ENCODE measurements around the gene PEX3. TPM values are rescaled to one million over a fixed set of nuclear protein-coding genes. Genes with fewer than 3 reads are reported as not detected.

PEX3 gene
- total RNA-seq, 1 experiment from 2014 or later = 17.9 TPM

DNA sequence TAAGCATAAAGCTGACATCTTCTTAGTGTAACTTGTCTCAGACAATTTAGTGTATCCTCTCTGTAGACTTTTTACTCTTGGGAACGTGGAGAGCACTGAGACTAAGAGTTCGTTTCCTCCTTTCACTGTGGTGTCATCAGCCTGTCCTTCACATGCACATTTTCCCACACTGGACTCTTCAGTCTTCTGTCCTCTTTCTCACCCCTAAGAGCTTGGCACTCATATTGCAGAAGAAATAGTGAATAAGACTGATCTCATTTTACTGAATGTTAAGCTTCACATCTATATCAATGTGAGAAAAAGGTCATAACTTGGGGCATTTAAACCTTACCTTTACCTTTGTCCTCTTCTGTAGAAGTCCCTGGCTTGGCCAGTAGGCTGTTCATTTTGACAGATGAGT, 35.4 kb downstream of the PEX3 start:
- no peak overlapping the region for H3K4me3 Mint-ChIP-seq
- no peak overlapping the region for H4K91ac ChIP-seq (ENCODE audit: insufficient read length, low read depth, low read length)
- H3K9me3 Mint-ChIP-seq = no peaks in the 10 kb centered on the region
- WGBS (ENCODE audit: extremely low coverage, insufficient read length, low lambda C conversion rate) = no CpG with 5 or more reads among the region's 2 CpGs
- H4K20me1 ChIP-seq (ENCODE audit: control insufficient read depth, insufficient read depth, insufficient read length) = no peaks in the 10 kb centered on the region
- H2BK20ac ChIP-seq (ENCODE audit: low read depth, low read length, poor library complexity, severe bottlenecking) = no peak overlapping the region
- H3K79me2 ChIP-seq (ENCODE audit: insufficient read depth, low read length) = no peaks in the 10 kb centered on the region
- H3K27me3 Mint-ChIP-seq (ENCODE audit: low read depth) = no peaks in the 10 kb centered on the region
- no peaks in the 10 kb centered on the region for H3K4me1 Mint-ChIP-seq
- TF ChIP-seq CTCF (conservative IDR thresholded peaks at IDR 0.05) = no peak; the same call in 2 of the 3 replicates
- no peaks in the 10 kb centered on the region for H3K4me1 ChIP-seq (ENCODE audit: insufficient read depth, low read length)
- no peak overlapping the region for H3K27ac ChIP-seq (ENCODE audit: insufficient read length, low read depth, low read length)
- H2BK5ac ChIP-seq (ENCODE audit: insufficient read length, low read length) = no peak overlapping the region
- no peaks in the 10 kb centered on the region for H3K9me3 ChIP-seq (ENCODE audit: control insufficient read depth, low read depth, low read length)
- DNase-seq = no peak
- no peak overlapping the region for H3K14ac ChIP-seq (ENCODE audit: insufficient read depth, low read length)
- H3K23ac ChIP-seq (ENCODE audit: insufficient read length, low read depth, low read length) = no peak overlapping the region
- H4K5ac ChIP-seq (ENCODE audit: insufficient read length, low read depth, low read length) = no peak overlapping the region
- H3K79me1 ChIP-seq (ENCODE audit: insufficient read depth, low read depth, low read length, poor library complexity, severe bottlenecking) = no peaks in the 10 kb centered on the region
- no peaks in the 10 kb centered on the region for H3K36me3 Mint-ChIP-seq (ENCODE audit: insufficient read depth in 1 of 3, low read depth in 3 of 3)
- no peak overlapping the region for H4K8ac ChIP-seq (replicated peaks; ENCODE audit: insufficient read length, low read depth, low read length)
- H3K27me3 ChIP-seq (ENCODE audit: insufficient read depth, low read length) = no peaks in the 10 kb centered on the region
- no peak overlapping the region for H3K9ac ChIP-seq (ENCODE audit: extremely low read depth, insufficient read length, low read length)
- no peak overlapping the region for H3K56ac ChIP-seq (ENCODE audit: insufficient read length, low read depth, low read length)
- H3K18ac ChIP-seq (ENCODE audit: insufficient read length, low read depth, low read length) = no peak overlapping the region
- H3K27ac Mint-ChIP-seq = peak overlapping the region in 1 of 3 experiments; percentile 22; a peak in 1 of 7 replicates
- H2AK5ac ChIP-seq (ENCODE audit: insufficient read length, low read length) = no peak overlapping the region
- no peak overlapping the region for H2BK12ac ChIP-seq (ENCODE audit: insufficient read length, low read depth, low read length)
- H2BK120ac ChIP-seq (ENCODE audit: low read depth, low read length, poor library complexity, severe bottlenecking) = no peak overlapping the region
- H2BK15ac ChIP-seq (ENCODE audit: low read depth, low read length) = no peak overlapping the region
- H3T11ph ChIP-seq (ENCODE audit: low read length) = no peak overlapping the region
- no peak overlapping the region for H3K4ac ChIP-seq (ENCODE audit: low read depth, low read length)
- no peak overlapping the region for H2AFZ ChIP-seq (ENCODE audit: low read length)
- H3K23me2 ChIP-seq (ENCODE audit: insufficient read length, low read depth, low read length, poor library complexity, severe bottlenecking) = no peaks in the 10 kb centered on the region
- no peak overlapping the region for H3K4me2 ChIP-seq (ENCODE audit: insufficient read depth, insufficient read length, low read length)
